OCI-LY7 (cell line): ENCODE measurements around the gene IARS2.
"Not testable (repeated sequence)": the region's sequence is repeated elsewhere in the genome, so short reads cannot be mapped to it uniquely, and the experiment has no call there.

Experiments used
- EZH2phosphoT487 ChIP-seq: fragments of 200-600 bp; sonication (generic); IDR thresholded peaks from 2 replicates; pipeline ENCODE4 v1.6.1; 2018; ENCODE audit warnings: low read depth, borderline replicate concordance, mild to moderate bottlenecking, mixed run types, antibody characterized with exemption, low read length, moderate library complexity, mixed read lengths
- TF ChIP-seq, protein P1 (sequence below): fragments of 200-600 bp; sonication (generic); conservative IDR thresholded peaks from 2 replicates; pipeline ENCODE4 v1.5.1; 2014; ENCODE audit warnings: mild to moderate bottlenecking, antibody characterized with exemption, low read length, moderate library complexity, mixed read lengths

- TF ChIP-seq, protein P1, sequence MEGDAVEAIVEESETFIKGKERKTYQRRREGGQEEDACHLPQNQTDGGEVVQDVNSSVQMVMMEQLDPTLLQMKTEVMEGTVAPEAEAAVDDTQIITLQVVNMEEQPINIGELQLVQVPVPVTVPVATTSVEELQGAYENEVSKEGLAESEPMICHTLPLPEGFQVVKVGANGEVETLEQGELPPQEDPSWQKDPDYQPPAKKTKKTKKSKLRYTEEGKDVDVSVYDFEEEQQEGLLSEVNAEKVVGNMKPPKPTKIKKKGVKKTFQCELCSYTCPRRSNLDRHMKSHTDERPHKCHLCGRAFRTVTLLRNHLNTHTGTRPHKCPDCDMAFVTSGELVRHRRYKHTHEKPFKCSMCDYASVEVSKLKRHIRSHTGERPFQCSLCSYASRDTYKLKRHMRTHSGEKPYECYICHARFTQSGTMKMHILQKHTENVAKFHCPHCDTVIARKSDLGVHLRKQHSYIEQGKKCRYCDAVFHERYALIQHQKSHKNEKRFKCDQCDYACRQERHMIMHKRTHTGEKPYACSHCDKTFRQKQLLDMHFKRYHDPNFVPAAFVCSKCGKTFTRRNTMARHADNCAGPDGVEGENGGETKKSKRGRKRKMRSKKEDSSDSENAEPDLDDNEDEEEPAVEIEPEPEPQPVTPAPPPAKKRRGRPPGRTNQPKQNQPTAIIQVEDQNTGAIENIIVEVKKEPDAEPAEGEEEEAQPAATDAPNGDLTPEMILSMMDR = peak; percentile 75
- not testable (repeated sequence) for TF ChIP-seq EZH2phosphoT487
Measured at GRCh38 chr1:220086261-220086686, 7.7 kb upstream of the IARS2 start.
